GM20431 (cell line): ENCODE data around the gene SERHL2.
"Not testable (repeated sequence)": the region's sequence is repeated elsewhere in the genome, so short reads cannot be mapped to it uniquely, and the experiment has no call there.

Experiments
- in situ Hi-C: fragments of 300-500 bp; cut with MseI, MboI; formaldehyde crosslinking; loops from one replicate; pipeline ENCODE4 v1.15.0; 2020; ENCODE audit warnings: low sequenced_read_pairs; ENCODE audit not compliant: unreplicated experiment

Gene SERHL2

GRCh38 chr22:42570580-42570979 is 16.8 kb downstream of the SERHL2 start:
- in situ Hi-C loops, result not testable (repeated sequence)

- in situ Hi-C loops, result not testable (repeated sequence)
These were observed 17.3 kb downstream of the SERHL2 start for GRCh38 chr22:42571068-42571467.

DNA sequence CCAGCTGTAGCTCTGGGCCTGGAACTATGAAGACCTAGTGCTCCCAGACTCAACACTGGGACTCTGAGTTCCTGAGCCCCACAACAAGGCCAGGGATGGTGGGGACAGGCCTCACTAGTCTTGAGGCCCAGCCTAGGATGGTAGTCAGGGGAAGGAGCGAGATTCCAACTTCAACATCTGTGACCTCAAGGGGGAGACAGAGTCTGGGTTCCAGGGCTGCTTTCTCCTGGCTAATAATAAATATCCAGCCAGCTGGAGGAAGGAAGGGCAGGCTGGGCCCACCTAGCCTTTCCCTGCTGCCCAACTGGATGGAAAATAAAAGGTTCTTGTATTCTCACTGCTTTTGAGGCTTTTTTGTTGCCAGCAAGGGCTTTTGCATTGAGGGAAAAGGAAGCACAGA is 20.3 kb downstream of the SERHL2 start:
- in situ Hi-C loops, result not testable (repeated sequence)

- in situ Hi-C loops, result not testable (repeated sequence)
These were observed 20.7 kb downstream of the SERHL2 start for GRCh38 chr22:42574468-42574867.

DNA sequence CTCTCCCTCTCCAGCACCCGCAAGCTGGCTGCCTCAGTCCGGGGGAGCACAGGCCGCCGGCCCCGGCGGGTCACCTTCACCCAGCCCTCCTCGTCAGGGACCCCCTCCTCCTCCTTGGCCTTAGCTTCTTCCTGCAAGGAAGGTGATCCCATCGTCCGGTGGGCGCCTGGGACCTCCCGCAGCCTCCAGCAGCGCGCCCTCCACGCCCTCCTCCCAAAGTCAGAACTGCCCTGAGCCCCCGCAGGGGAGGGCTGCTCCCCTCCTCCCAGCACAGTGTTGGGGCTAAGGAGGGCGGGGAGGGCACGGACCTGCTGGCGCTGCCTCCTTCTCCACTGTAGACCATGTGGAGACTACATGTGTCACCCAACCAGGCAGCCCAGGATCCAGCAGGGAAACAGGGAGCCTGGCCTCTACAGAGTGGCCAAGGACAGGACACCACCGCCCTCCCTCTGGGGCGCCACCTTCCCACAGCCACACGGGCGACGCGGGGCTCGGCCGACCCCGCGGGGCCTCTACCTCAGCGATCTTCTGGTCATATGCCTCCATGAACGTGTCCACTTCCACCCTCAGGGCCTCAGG is 22.3 kb downstream of the SERHL2 start:
- in situ Hi-C loops, result not testable (repeated sequence)

DNA sequence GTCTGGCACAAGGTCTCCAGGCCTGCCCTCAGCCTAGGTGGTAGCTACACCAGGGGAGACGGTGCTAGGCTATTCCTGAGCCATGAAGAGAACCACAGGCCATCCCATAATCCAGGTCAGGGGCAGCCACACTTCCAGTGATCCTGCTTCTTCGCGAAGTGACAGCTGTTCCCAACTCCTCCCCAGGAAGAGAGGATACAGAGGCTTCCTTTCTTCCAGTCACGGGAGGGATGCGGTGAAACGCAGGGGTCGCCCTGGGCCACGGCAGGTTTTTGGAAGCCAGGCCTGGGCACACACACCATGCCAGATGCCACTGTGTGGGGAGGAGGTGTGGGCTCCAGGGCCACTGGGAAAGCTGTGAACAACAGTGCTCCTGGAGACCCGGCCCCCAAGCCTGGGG is 23.4 kb downstream of the SERHL2 start:
- in situ Hi-C loops, result not testable (repeated sequence)

DNA sequence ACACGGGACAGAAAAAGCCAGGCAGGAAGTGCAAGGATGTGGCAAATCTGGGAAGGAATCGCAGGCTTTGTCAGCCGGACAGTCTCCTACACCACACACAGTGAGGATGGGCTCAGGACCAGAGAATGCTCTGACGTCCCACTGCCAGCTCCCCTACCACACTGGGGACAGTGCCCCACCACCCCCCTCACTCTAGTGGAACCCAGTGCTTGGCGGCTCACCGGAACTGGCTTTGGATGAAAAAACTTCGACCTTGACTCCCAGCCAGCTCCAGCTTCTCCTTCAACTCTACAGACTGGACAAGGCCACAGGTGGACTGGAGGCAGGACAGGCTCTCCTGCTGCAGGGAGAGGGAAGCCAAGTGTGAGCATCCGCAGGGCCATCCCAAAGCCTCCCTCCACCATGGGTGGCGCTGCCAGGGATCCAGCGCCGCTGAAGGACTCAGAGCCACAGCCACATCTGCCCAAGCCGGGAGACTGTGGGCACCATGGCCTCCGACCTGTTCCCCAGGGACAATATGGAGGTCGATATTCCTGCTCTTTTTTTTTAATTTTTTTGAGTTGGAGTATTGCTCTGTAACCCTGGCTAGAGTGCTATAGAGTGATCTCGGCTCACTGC is 24.0 kb downstream of the SERHL2 start:
- in situ Hi-C loops, result no loop called here

GRCh38 chr22:42580040-42580439 is 26.3 kb downstream of the SERHL2 start:
- in situ Hi-C loops, result not testable (repeated sequence)

- in situ Hi-C loops, result not testable (repeated sequence)
These were observed 27.5 kb downstream of the SERHL2 start for GRCh38 chr22:42581194-42581761.

DNA sequence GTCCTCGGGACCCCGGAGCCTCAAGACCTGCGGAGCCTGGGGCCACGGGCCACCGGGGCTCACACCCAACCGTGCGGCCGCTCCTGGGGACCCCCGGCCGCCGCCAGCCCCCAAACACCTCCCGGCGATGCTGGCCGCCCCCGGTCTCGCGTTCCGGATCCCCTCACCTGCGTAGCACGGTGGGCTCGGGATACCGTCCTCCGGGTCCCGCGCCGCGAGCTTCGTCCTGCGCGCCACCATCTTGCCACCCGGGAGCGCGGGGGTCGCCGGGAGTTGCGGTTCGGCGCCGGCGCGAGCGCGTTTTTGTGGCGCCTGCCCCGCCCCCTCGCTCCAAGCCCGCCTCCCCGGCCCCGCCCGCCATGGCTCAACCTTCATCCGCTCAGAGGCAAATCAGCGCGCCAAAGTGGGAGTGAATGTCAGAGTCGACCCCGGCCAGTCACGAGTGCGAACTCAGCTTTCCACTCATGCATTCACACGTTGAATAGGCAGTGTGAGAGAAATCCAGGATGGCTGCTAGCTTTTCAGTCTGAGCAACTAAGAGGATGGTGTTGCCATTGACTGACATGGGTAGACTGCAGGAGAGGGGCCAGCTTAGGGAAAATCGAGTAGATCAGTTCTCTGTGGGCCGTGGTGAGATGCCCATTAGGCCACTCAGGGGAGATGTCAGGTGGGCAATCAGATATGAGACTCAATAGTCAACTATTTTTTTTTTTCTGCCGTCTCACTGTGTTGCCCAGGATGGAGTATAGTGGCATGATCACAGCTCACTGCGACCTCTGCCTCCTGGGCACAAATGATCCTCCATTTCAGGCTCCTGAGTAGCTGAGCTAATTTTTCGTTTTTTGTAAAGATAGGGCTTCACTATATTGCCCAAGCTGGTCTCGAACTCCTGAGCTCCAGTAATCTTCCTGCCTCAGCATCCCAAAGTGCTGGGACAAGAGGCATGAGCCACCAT is 28.3 kb downstream of the SERHL2 start:
- in situ Hi-C loops, result no loop called here

- in situ Hi-C loops, result no loop called here
These were observed 29.2 kb downstream of the SERHL2 start for GRCh38 chr22:42582987-42583386.

DNA sequence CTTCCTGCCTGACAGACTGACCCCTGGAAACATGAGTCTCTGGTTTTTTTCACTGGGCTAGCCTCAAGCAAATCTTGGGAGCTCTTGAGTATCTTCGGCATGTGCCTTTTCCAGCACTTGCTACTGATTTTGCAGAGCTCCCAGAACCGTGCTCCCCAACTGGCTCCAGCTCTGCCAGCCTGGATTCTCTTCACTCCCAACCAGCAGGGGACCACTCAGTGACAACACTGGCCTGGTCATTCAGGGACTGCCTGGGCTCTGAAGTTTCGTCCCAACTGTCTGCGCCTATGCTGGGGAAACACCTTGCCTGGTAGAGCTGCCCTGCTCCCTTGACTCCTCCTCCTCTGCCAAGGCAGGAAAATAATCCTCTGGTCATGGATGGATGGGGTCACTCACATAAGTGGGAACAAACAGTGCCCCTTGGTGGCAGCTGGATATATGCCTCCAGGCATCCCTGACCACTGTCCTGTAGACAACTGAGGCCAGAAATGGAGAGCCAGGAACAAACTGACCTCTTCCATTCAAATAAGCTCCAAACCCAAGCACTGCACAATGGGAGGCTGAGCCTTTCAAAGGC is 30.7 kb downstream of the SERHL2 start:
- in situ Hi-C loops, result no loop called here

DNA sequence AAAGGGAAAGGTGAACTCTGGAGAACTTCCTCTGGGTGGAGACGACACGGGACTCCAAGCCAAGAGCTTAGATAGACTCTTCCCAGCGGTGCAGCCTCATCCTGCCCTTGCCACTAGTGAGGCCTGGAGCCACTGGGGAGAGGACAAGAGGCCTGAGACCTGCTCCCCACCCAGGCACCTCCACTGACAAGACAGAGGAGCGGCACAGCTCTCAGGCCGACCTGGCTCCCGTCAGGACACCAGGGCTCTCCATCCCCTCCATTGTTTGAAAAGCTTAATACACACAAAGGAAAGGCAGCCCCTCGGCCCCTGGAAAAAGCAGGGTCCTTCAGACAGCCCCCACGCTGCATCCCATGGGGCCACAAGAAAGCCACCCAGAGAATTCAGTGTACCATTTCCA is 31.3 kb downstream of the SERHL2 start:
- in situ Hi-C loops, result no loop called here

- in situ Hi-C loops, result no loop called here
These were observed 32.6 kb downstream of the SERHL2 start for GRCh38 chr22:42586381-42586780.

DNA sequence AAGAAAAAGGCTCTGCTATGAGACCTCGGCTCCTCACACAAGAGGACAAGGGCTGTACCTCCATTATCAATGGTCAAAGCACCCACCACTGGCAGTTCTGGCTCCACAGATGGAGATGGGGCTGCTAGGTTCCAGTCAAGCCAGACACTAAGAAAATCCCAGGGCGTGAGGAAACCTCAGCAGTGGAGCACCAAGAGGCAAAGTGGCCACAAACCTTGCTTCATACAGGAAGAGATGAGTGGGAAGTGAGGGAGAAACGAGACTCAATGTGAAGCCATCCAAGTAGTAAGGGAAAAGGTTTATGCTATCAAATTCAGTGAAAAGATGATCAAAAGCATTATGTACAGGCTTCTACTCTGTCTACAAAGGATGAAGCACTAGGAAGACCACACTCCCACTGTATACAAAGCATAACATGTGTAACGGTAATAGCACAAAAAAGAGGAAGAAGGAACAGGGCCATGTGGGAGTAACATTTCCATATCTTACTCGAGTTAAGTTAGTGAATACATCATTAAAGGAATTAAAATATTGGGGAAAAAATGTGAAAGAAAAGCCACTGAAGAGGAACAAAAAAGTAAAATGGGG is 33.9 kb downstream of the SERHL2 start:
- in situ Hi-C loops, result no loop called here

GRCh38 chr22:42591987-42592386 is 38.2 kb downstream of the SERHL2 start:
- in situ Hi-C loops, result no loop called here

GRCh38 chr22:42595434-42595833 is 41.7 kb downstream of the SERHL2 start:
- in situ Hi-C loops, result no loop called here

- in situ Hi-C loops, result no loop called here
These were observed 42.6 kb downstream of the SERHL2 start for GRCh38 chr22:42596336-42596735.

GRCh38 chr22:42596863-42597530 is 43.2 kb downstream of the SERHL2 start:
- in situ Hi-C loops, result no loop called here
